Neural cell (in vitro differentiated cells): ENCODE data around the gene ZNF442. TPM values are rescaled to one million over a fixed set of nuclear protein-coding genes. Genes with fewer than 3 reads are reported as not detected.
A peak's percentile ranks its signal among the peaks of the same experiment; 100 is the strongest.

Experiments used
- H2AFZ ChIP-seq: fragments of 200-600, 300-800 bp; sonication (generic), shearing (Covaris generic); 2 replicates; pipeline ENCODE4 v1.6.0; 2014; ENCODE audit warnings: low read depth, mild to moderate bottlenecking, antibody characterized with exemption, low read length, moderate library complexity
- H3F3A ChIP-seq: fragments of 200-600 bp; shearing (Covaris generic); 2 replicates; pipeline ENCODE4 v1.6.1; 2016; ENCODE audit warnings: mild to moderate bottlenecking, moderate library complexity, mixed read lengths, antibody characterized with exemption, low read length; ENCODE audit not compliant: insufficient read depth, poor library complexity, severe bottlenecking
- H3K27ac ChIP-seq: fragments of 200-600, 300-800 bp; sonication (generic), shearing (Covaris generic); 2 replicates; pipeline ENCODE4 v1.5.1; 2014; ENCODE audit warnings: mild to moderate bottlenecking, low read length, moderate library complexity
- H3K27me3 ChIP-seq: fragments of 300-800, 200-600 bp; sonication (generic), shearing (Covaris generic); 2 replicates; pipeline ENCODE4 v1.6.0; 2014; ENCODE audit warnings: mild to moderate bottlenecking, low read depth, low read length, moderate library complexity; ENCODE audit not compliant: insufficient read depth
- H3K36me3 ChIP-seq: fragments of 300-800, 200-600 bp; sonication (generic), shearing (Covaris generic); 2 replicates; pipeline ENCODE4 v1.5.1; 2014; ENCODE audit warnings: mild to moderate bottlenecking, antibody characterized with exemption, low read length, moderate library complexity; ENCODE audit not compliant: insufficient read depth
- H3K4me2 ChIP-seq: fragments of 300-800, 200-600 bp; sonication (generic), shearing (Covaris generic); 2 replicates; pipeline ENCODE4 v1.6.0; 2014; ENCODE audit warnings: mild to moderate bottlenecking, low read length
- H3K4me3 ChIP-seq: fragments of 300-800, 200-600 bp; sonication (generic), shearing (Covaris generic); 2 replicates; pipeline ENCODE4 v1.5.1; 2014; ENCODE audit warnings: mild to moderate bottlenecking, low read length, moderate library complexity
- H3K79me2 ChIP-seq: fragments of 200-600 bp; shearing (Covaris generic); replicated peaks from 2 replicates; pipeline ENCODE4 v1.6.0; 2014; ENCODE audit warnings: mild to moderate bottlenecking, low read length, moderate library complexity; ENCODE audit not compliant: insufficient read depth
- H3K9ac ChIP-seq: fragments of 300-800, 200-600 bp; sonication (generic), shearing (Covaris generic); 2 replicates; pipeline ENCODE4 v1.6.1; 2016; ENCODE audit warnings: mild to moderate bottlenecking, low read length, mixed read lengths
- H3K9me2 ChIP-seq: fragments of 200-600 bp; shearing (Covaris generic); 2 replicates; pipeline ENCODE4 v1.6.1; 2016; ENCODE audit warnings: mild to moderate bottlenecking, low read length, mixed read lengths; ENCODE audit not compliant: insufficient read depth
- H3K9me3 ChIP-seq: fragments of 200-600, 300-800 bp; sonication (generic), shearing (Covaris generic); 2 replicates; pipeline ENCODE4 v1.6.1; 2016; ENCODE audit warnings: mild to moderate bottlenecking, mixed run types, low read length, moderate library complexity, mixed read lengths
- H4K20me1 ChIP-seq: fragments of 200-600 bp; shearing (Covaris generic); 2 replicates; pipeline ENCODE4 v1.6.1; 2016; ENCODE audit warnings: mild to moderate bottlenecking, mixed run types; ENCODE audit not compliant: insufficient read depth
- EP300 ChIP-seq: fragments of 450-650 bp; conservative IDR thresholded peaks from 2 replicates; pipeline ENCODE4 v1.6.1; 2014; ENCODE audit warnings: antibody characterized with exemption, mild to moderate bottlenecking, moderate library complexity; ENCODE audit not compliant: poor library complexity, severe bottlenecking
- EZH2 ChIP-seq: fragments of 200-600, 300-800 bp; shearing (Covaris generic), sonication (generic); IDR thresholded peaks from 2 replicates; pipeline ENCODE4 v1.6.1; 2014; ENCODE audit warnings: antibody characterized with exemption, low read length, borderline replicate concordance, mild to moderate bottlenecking; ENCODE audit not compliant: insufficient read depth, poor library complexity, severe bottlenecking
- MXI1 ChIP-seq: fragments of 450-650 bp; conservative IDR thresholded peaks from 2 replicates; pipeline ENCODE4 v1.6.1; 2014; ENCODE audit warnings: antibody characterized with exemption, mild to moderate bottlenecking; ENCODE audit not compliant: poor library complexity, severe bottlenecking
- POLR2AphosphoS5 ChIP-seq: IDR thresholded peaks from 2 replicates; pipeline ENCODE4 v1.6.1; 2012
- RAD21 ChIP-seq: fragments of 450-650 bp; conservative IDR thresholded peaks from 2 replicates; pipeline ENCODE4 v1.6.1; 2014; ENCODE audit warnings: antibody characterized with exemption, mild to moderate bottlenecking, moderate library complexity
- SMC3 ChIP-seq: fragments of 450-650 bp; conservative IDR thresholded peaks from 2 replicates; pipeline ENCODE4 v1.6.1; 2014; ENCODE audit warnings: antibody characterized with exemption, mild to moderate bottlenecking, moderate library complexity; ENCODE audit not compliant: poor library complexity
- TAF1 ChIP-seq: IDR thresholded peaks from 2 replicates; pipeline ENCODE4 v1.6.1; 2012; ENCODE audit warnings: low read depth
- polyA minus RNA-seq: library from RNA; depleted of rRNA, polyadenylated mRNA; stranded (reverse); fragments of >200 nt; gene quantifications from 2 replicates; pipeline ENCODE4 v1.2.3, GENCODE V29; 2014
- polyA plus RNA-seq: library from polyadenylated mRNA; depleted of rRNA; stranded (reverse); fragments of >200 nt; gene quantifications from 2 replicates; pipeline ENCODE4 v1.2.3, GENCODE V29; 2014
- TF ChIP-seq, protein P1 (sequence below): fragments of 450-650 bp; IDR thresholded peaks from 2 replicates; pipeline ENCODE4 v1.5.1; 2014; ENCODE audit warnings: antibody characterized with exemption, mild to moderate bottlenecking, moderate library complexity; ENCODE audit not compliant: poor library complexity, severe bottlenecking
- TF ChIP-seq, protein P2 (sequence below): IDR thresholded peaks from 2 replicates; pipeline ENCODE4 v1.6.1; 2012; ENCODE audit warnings: borderline replicate concordance

The ZNF442 gene
- polyA plus RNA-seq (8.8 and 12.1 TPM in 2 replicates), polyA minus RNA-seq (37.0 and 38.7 TPM in 2 replicates)

DNA sequence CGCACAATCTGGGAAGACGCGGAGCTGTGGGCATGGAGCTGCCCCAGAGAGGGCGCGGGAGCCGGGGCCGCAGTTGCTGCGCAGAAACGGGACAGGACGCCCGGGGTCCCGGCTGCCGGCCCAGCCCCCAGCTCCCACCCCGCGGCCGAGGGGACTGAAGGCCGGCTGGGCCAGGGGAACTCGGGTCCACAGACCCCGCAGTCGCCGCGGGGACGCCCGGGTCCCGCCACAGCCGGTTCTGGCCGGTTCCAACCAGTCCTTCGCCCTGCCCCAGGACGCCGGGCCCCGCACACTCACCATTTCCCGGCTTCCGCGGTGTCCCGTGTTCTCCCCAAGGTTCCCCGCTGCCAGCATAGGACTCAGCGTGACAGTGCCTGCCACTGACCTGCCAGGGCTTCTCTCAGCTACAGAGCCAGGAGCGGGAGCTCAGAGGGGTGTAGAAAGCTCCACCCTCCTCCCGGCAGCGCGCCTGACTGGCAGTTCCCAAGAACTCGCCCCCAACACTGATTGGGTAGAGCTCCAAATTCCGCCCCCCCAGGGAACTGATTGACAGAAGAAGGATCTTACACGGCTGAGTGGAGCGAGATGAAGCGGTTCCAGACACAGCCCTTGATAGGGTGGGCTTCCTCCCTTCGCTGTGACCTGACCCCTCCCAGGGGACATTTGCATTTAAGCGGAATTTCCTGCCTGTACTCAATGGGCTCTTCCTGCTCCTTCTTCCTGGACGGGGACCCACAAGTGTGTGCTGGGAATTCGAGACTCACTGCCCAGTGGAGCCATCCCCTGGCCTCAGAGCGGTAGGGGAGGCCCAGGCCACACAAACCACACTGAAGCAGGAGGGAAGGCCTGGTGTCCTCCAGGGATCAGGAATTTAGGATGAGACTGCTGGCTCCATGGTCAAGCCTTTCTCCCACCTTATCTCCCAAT lies at the start of gene ZNF442:
Gene ZNF442 (minus strand): TSS at position 448 of the 927 bp plus-strand sequence. CDS start 2,052 bp downstream, outside the sequence.
- H3K36me3 ChIP-seq: no peaks in the 10 kb centered on the region
- TF ChIP-seq EP300 (peak; percentile 55), POLR2AphosphoS5 (peak; percentile 94), SMC3 (peak; percentile 71), MXI1 (peak; percentile 81), RAD21 (peak; percentile 59), TAF1 (peak; percentile 92), EZH2 (no peak)
- TF ChIP-seq, protein P1, sequence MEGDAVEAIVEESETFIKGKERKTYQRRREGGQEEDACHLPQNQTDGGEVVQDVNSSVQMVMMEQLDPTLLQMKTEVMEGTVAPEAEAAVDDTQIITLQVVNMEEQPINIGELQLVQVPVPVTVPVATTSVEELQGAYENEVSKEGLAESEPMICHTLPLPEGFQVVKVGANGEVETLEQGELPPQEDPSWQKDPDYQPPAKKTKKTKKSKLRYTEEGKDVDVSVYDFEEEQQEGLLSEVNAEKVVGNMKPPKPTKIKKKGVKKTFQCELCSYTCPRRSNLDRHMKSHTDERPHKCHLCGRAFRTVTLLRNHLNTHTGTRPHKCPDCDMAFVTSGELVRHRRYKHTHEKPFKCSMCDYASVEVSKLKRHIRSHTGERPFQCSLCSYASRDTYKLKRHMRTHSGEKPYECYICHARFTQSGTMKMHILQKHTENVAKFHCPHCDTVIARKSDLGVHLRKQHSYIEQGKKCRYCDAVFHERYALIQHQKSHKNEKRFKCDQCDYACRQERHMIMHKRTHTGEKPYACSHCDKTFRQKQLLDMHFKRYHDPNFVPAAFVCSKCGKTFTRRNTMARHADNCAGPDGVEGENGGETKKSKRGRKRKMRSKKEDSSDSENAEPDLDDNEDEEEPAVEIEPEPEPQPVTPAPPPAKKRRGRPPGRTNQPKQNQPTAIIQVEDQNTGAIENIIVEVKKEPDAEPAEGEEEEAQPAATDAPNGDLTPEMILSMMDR: peak; percentile 73
- TF ChIP-seq, protein P2, sequence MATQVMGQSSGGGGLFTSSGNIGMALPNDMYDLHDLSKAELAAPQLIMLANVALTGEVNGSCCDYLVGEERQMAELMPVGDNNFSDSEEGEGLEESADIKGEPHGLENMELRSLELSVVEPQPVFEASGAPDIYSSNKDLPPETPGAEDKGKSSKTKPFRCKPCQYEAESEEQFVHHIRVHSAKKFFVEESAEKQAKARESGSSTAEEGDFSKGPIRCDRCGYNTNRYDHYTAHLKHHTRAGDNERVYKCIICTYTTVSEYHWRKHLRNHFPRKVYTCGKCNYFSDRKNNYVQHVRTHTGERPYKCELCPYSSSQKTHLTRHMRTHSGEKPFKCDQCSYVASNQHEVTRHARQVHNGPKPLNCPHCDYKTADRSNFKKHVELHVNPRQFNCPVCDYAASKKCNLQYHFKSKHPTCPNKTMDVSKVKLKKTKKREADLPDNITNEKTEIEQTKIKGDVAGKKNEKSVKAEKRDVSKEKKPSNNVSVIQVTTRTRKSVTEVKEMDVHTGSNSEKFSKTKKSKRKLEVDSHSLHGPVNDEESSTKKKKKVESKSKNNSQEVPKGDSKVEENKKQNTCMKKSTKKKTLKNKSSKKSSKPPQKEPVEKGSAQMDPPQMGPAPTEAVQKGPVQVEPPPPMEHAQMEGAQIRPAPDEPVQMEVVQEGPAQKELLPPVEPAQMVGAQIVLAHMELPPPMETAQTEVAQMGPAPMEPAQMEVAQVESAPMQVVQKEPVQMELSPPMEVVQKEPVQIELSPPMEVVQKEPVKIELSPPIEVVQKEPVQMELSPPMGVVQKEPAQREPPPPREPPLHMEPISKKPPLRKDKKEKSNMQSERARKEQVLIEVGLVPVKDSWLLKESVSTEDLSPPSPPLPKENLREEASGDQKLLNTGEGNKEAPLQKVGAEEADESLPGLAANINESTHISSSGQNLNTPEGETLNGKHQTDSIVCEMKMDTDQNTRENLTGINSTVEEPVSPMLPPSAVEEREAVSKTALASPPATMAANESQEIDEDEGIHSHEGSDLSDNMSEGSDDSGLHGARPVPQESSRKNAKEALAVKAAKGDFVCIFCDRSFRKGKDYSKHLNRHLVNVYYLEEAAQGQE: peak; percentile 71
- H3F3A ChIP-seq: no peaks in the 10 kb centered on the region
- peak within 1 kb of the TSS; percentile 87 for H3K27ac ChIP-seq
- H3K9ac ChIP-seq: peak within 1 kb of the TSS; percentile 86
- no peaks in the 10 kb centered on the region for H3K9me3 ChIP-seq
- H3K27me3 ChIP-seq: no peaks in the 10 kb centered on the region
- H3K9me2 ChIP-seq: no peaks in the 10 kb centered on the region
- peak within 1 kb of the TSS; percentile 60 for H2AFZ ChIP-seq
- H3K4me3 ChIP-seq: peak within 1 kb of the TSS; percentile 97
- H3K4me2 ChIP-seq: peak within 1 kb of the TSS; percentile 68
- H4K20me1 ChIP-seq: no peaks in the 10 kb centered on the region
- H3K79me2 ChIP-seq: peaks cover 3% of the 10 kb centered on the region

DNA sequence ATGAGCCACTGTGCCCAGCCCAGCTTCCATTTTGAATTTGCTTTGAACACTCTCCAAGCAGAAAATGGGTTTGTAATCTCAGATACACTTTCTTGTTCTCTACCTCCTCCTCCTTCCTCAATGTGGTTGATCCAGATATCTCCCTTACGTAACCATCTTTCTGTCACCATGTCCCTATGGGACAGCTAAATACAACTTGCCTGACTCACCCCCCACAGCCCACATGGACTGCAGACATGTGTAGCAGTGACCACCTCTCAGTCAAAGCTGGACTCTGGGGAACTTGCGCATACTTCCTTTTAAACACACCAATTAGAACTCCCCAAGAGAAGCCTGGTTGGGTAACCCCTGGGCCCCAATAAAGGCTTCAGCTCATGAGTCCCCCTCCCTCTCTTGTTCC lies 46.4 kb upstream of the ZNF442 start:
- no peaks in the 10 kb centered on the region for H3K27me3 ChIP-seq
- TF ChIP-seq MXI1 (no peak), SMC3 (no peak), TAF1 (no peak), RAD21 (no peak), EZH2 (no peak), EP300 (no peak)
- TF ChIP-seq, protein P1: no peak
- TF ChIP-seq, protein P2: no peak
- H3F3A ChIP-seq: no peaks in the 10 kb centered on the region

More for the DNA sequence above, 46.4 kb upstream of the ZNF442 start:
- Histone ChIP-seq H3K27ac (no peak overlapping the region), H4K20me1 (no peaks in the 10 kb centered on the region), H3K9me2 (no peaks in the 10 kb centered on the region), H3K79me2 (no peaks in the 10 kb centered on the region), H3K9ac (no peak overlapping the region), H3K4me3 (no peak overlapping the region), H3K36me3 (no peaks in the 10 kb centered on the region), H3K4me2 (no peak overlapping the region), H2AFZ (no peak overlapping the region), H3K9me3 (peaks cover 4% of the 10 kb centered on the region)
